Pancreas (tissue), 10 donors: ENCODE measurements around the gene MAD1L1. TPM values are rescaled to one million over a fixed set of nuclear protein-coding genes. Genes with fewer than 3 reads are reported as not detected.
A peak's percentile ranks its signal among the peaks of the same experiment; 100 is the strongest.

Experiments used
- ATAC-seq, 4 donors: fragments of 200-7000 bp; cut with Tn5 transposase; one replicate each; pipeline versions ENCODE4 v1.8.0 to v1.9.1; 2020; ENCODE audit warnings: mild to moderate bottlenecking in 4 of 4, moderate library complexity in 4 of 4
- DNase-seq, 6 donors: peaks; one replicate each; pipeline ENCODE4 v3.0.0-alpha.2; 2020
- FAIRE-seq: peaks from 2 replicates; lab custom pipeline; 2012; peaks lifted over from hg19 to GRCh38; lab: Jason Lieb, UNC
- H3K27ac ChIP-seq, 4 donors: fragments of 200-600 bp; sonication (generic); 1 replicate in 3 of 4; 2 replicates in 1 of 4; pipeline versions ENCODE4 v1.5.0 to v1.8.0; 2020
- H3K27me3 ChIP-seq, 4 donors: fragments of 200-600 bp; one replicate each; pipeline ENCODE4 v1.8.0; 2021
- H3K36me3 ChIP-seq, 3 donors: fragments of 200-600 bp; sonication (generic) in 1 of 3; one replicate each; pipeline versions ENCODE4 v1.5.0 to v1.8.0; 2020 to 2021
- H3K4me1 ChIP-seq, 3 donors: fragments of 200-600 bp; one replicate each; pipeline ENCODE4 v1.8.0; 2021
- H3K4me3 ChIP-seq, 4 donors: fragments of 200-600 bp; sonication (generic) in 2 of 4; one replicate each; pipeline versions ENCODE4 v1.5.0 to v1.8.0; 2020 to 2021
- H3K9me3 ChIP-seq, 4 donors: fragments of 200-600 bp; one replicate each; pipeline ENCODE4 v1.8.0; 2021
- CTCF ChIP-seq, 4 donors: fragments of 200-600 bp; sonication (generic) in 3 of 4; IDR thresholded peaks; one replicate each; pipeline versions ENCODE4 v1.5.0 to v1.8.0; 2021; ENCODE audit warnings: antibody characterized with exemption in 4 of 4
- WGBS, 2 donors: extraction: QIAGEN DNeasy Blood & Tissue Kit; methylation state at CpG; one replicate each; pipeline ENCODE4 v1.1.7; 2013; 5-methylcytosine and 5-hydroxymethylcytosine counted together
- intact Hi-C, 3 donors: fragments of 100-400 bp; cut with DNase I; formaldehyde crosslinking; loops; one replicate each; pipeline versions ENCODE4 v1.11.1 to v1.14.2; 2022
- polyA plus RNA-seq, 2 donors: library from polyadenylated mRNA; stranded (reverse); fragments of 200-250 nt; gene quantifications; one replicate each; pipeline ENCODE4 v1.2.3, GENCODE V29; 2013
- total RNA-seq, 6 donors: library from RNA; stranded (reverse); fragmentation: NEBNext Ultra II Directional in 4 of 6; extraction: Animal tissue kit (Norgen Biotek cat#: 25700) in 4 of 6; gene quantifications; one replicate each; pipeline versions ENCODE4 v1.2.1 to v1.2.4, GENCODE V29; 2021 to 2023
- donor health status: healthy with polysubstance abuse.
- donor health status: DM: no; HTN: no; CAD: no; lungs with moderate emphysema.
- donor health status: DM: no; HTN: no; CAD: no.
- donor health status: control.
- donor health status: control.
- donor health status: Bipolar disorder and iron deficiency.
- donor health status: DM: yes; HTN: yes; CAD: no.
- donor health status: DM: no; HTN: no; CAD: no.
- donor health status: DM: no; HTN: no; CAD: no.
- donor health status: DM: yes; HTN: yes; CAD: no.

MAD1L1 gene
- total and polyA plus RNA-seq, 8 donors, result 9.8 to 28.2 (median 11.9) TPM

GRCh38 chr7:1897861-1898627 lies 334.7 kb downstream of the MAD1L1 start:
- no peak for TF ChIP-seq CTCF (IDR thresholded peaks at IDR 0.05)
- ATAC-seq, result no peak
- no peaks in the 10 kb centered on the region for H3K4me1 ChIP-seq
- peak in 2 of 6 donors; percentile 14 to 63 for DNase-seq
- no peaks in the 10 kb centered on the region for H3K9me3 ChIP-seq
- 93% methylated on average over 40 of the region's 40 CpGs for WGBS, 2 donors
- H3K27me3 ChIP-seq, result no peaks in the 10 kb centered on the region
- H3K27ac ChIP-seq, result no peak overlapping the region
- FAIRE-seq, result no peak
- H3K36me3 ChIP-seq, result no peaks in the 10 kb centered on the region
- intact Hi-C loops, result no loop called here
- H3K4me3 ChIP-seq, result no peak overlapping the region

- DNase-seq, result peak in 2 of 6 donors; percentile 14 to 54
- Histone ChIP-seq H3K27ac (no peak overlapping the region), H3K9me3 (no peaks in the 10 kb centered on the region), H3K36me3 (no peaks in the 10 kb centered on the region), H3K4me3 (no peak overlapping the region), H3K27me3 (no peaks in the 10 kb centered on the region), H3K4me1 (no peaks in the 10 kb centered on the region)
- no peak for TF ChIP-seq CTCF (IDR thresholded peaks at IDR 0.05)
- no peak for ATAC-seq
- intact Hi-C loops, result no loop called here
- FAIRE-seq, result no peak
- 92 to 94% methylated on average over 41 of the region's 41 CpGs for WGBS, 2 donors
Observed at GRCh38 chr7:1897076-1897860, 335.5 kb downstream of the MAD1L1 start.

GRCh38 chr7:1895664-1896515 lies 336.9 kb downstream of the MAD1L1 start:
- WGBS, 2 donors, result 91 to 92% methylated on average over 29 to 30 of the region's 30 CpGs

More at GRCh38 chr7:1895664-1896515, 336.9 kb downstream of the MAD1L1 start:
- no peak overlapping the region for H3K27ac ChIP-seq
- H3K27me3 ChIP-seq, result no peaks in the 10 kb centered on the region
- FAIRE-seq (no peak), ATAC-seq (no peak), DNase-seq (peak in 2 of 6 donors; percentile 16 to 60)
- H3K4me1 ChIP-seq, result no peaks in the 10 kb centered on the region
- no peaks in the 10 kb centered on the region for H3K9me3 ChIP-seq
- H3K36me3 ChIP-seq, result no peaks in the 10 kb centered on the region
- TF ChIP-seq CTCF (IDR thresholded peaks at IDR 0.05), result no peak
- intact Hi-C loops, result no loop called here
- H3K4me3 ChIP-seq, result no peak overlapping the region
